H1 (cell line): Measurements from ENCODE around the gene GABPB2. TPM values are rescaled to one million over a fixed set of nuclear protein-coding genes. Genes with fewer than 3 reads are reported as not detected.

Experiments
- CTCF ChIA-PET: fragments of 300-600 bp; sonication (Branson Sonifier 250); formaldehyde crosslinking; loops from one replicate; lab custom pipeline; 2021; ENCODE audit not compliant: partially characterized antibody; lab: Charles Lee
- POLR2A ChIA-PET: fragments of 300-600 bp; sonication (Branson Sonifier 250); formaldehyde crosslinking; loops from one replicate; lab custom pipeline; 2021; ENCODE audit warnings: inconsistent platforms; ENCODE audit not compliant: partially characterized antibody; lab: Charles Lee
- DNase-seq, 2 experiments: peaks; one replicate each; pipeline versions ENCODE4 v3.0.0 to v3.0.0-alpha.2; 2010 to 2022; ENCODE audit warnings: low spot score in 2 of 2, low read depth in 1 of 2, mixed read lengths in 1 of 2
- FAIRE-seq: peaks from 2 replicates; lab custom pipeline; 2011; peaks lifted over from hg19 to GRCh38; lab: Jason Lieb, UNC
- H2AFZ ChIP-seq: 2 replicates; pipeline ENCODE4 v1.8.1; 2012; ENCODE audit warnings: low read length, inconsistent platforms
- H2AK5ac ChIP-seq: 2 replicates; pipeline ENCODE4 v1.6.1; 2013; ENCODE audit warnings: low read depth, low read length
- H2BK120ac ChIP-seq: replicated peaks from 2 replicates; pipeline ENCODE3; 2013; ENCODE audit warnings: low read depth, low read length, inconsistent platforms
- H2BK12ac ChIP-seq: 2 replicates; pipeline ENCODE4 v1.6.1; 2013; ENCODE audit warnings: low read depth, low read length
- H2BK15ac ChIP-seq: 2 replicates; pipeline ENCODE4 v1.6.1; 2013; ENCODE audit warnings: low read length
- H2BK20ac ChIP-seq: 2 replicates; pipeline ENCODE4 v1.6.1; 2013; ENCODE audit warnings: low read length
- H2BK5ac ChIP-seq: 2 replicates; pipeline ENCODE4 v1.6.1; 2013; ENCODE audit warnings: low read depth, low read length
- H3K14ac ChIP-seq: 2 replicates; pipeline ENCODE4 v1.6.1; 2013; ENCODE audit warnings: inconsistent platforms; ENCODE audit not compliant: insufficient read length
- H3K18ac ChIP-seq: 2 replicates; pipeline ENCODE4 v1.6.1; 2013; ENCODE audit warnings: low read length; ENCODE audit errors: extremely low read depth
- H3K23ac ChIP-seq: 2 replicates; pipeline ENCODE4 v1.6.1; 2013; ENCODE audit warnings: inconsistent platforms; ENCODE audit not compliant: insufficient read length
- H3K23me2 ChIP-seq: 2 replicates; pipeline ENCODE4 v1.6.1; 2013; ENCODE audit warnings: low read depth, low read length
- H3K27ac ChIP-seq: 2 replicates; pipeline ENCODE4 v1.6.1; 2011; ENCODE audit warnings: low read depth, low read length, inconsistent platforms
- H3K27me3 ChIP-seq, 4 experiments: replicated peaks in 1 of 4; 1 replicate in 1 of 4; 2 replicates in 3 of 4; pipeline versions ENCODE4 v1.6.1 to v1.8.1; 2011 to 2013; ENCODE audit warnings: low read length in 3 of 4, mild to moderate bottlenecking in 3 of 4, inconsistent platforms in 2 of 4, mixed read lengths in 2 of 4, moderate library complexity in 1 of 4; ENCODE audit not compliant: control insufficient read depth in 3 of 4, insufficient read depth in 3 of 4; ENCODE audit errors: extremely low read depth in 1 of 4
- H3K36me3 ChIP-seq, 4 experiments: 2 replicates each; pipeline versions ENCODE4 v1.6.1 to v1.8.1; 2011 to 2013; ENCODE audit warnings: mild to moderate bottlenecking in 4 of 4, low read length in 3 of 4, moderate library complexity in 2 of 4, control low read depth in 1 of 4, inconsistent platforms in 1 of 4; ENCODE audit not compliant: insufficient read depth in 4 of 4, control insufficient read depth in 2 of 4
- H3K4ac ChIP-seq: replicated peaks from 2 replicates; pipeline ENCODE3; 2013; ENCODE audit warnings: low read length, low read depth, mixed read lengths, inconsistent platforms; ENCODE audit not compliant: insufficient read length
- H3K4me1 ChIP-seq, 4 experiments: replicated peaks in 1 of 4; 1 replicate in 1 of 4; 2 replicates in 3 of 4; pipeline versions ENCODE4 v1.6.1 to v1.8.1; 2011 to 2013; ENCODE audit warnings: low read length in 3 of 4, inconsistent platforms in 2 of 4, mixed read lengths in 1 of 4; ENCODE audit not compliant: insufficient read depth in 4 of 4, control insufficient read depth in 3 of 4
- H3K4me2 ChIP-seq, 2 experiments: 2 replicates each; pipeline versions ENCODE4 v1.6.1 to v1.8.1; 2011 to 2013; ENCODE audit warnings: low read depth in 2 of 2, low read length in 2 of 2, control low read depth in 1 of 2, inconsistent platforms in 1 of 2, mild to moderate bottlenecking in 1 of 2; ENCODE audit not compliant: insufficient read depth in 1 of 2
- H3K4me3 ChIP-seq, 4 experiments: fragments of 200-600, 300-600 bp in 1 of 4; sonication (generic), shearing (Covaris generic), sonication (Bioruptor Twin) in 1 of 4; 2 replicates each; pipeline versions ENCODE4 v1.5.1 to v1.8.1; 2011 to 2016; ENCODE audit warnings: low read length in 4 of 4, low read depth in 3 of 4, control low read depth in 2 of 4, inconsistent platforms in 2 of 4, mild to moderate bottlenecking in 2 of 4, mixed read lengths in 1 of 4, moderate library complexity in 1 of 4; ENCODE audit not compliant: insufficient read depth in 2 of 4; ENCODE audit errors: extremely low read depth in 1 of 4
- H3K56ac ChIP-seq: replicated peaks from 2 replicates; pipeline ENCODE3; 2013; ENCODE audit warnings: low read depth, mild to moderate bottlenecking, mixed read lengths, low read length, inconsistent platforms; ENCODE audit not compliant: insufficient read length
- H3K79me1 ChIP-seq: 2 replicates; pipeline ENCODE4 v1.6.1; 2013; ENCODE audit warnings: low read depth, low read length, control low read depth
- H3K79me2 ChIP-seq, 2 experiments: 2 replicates each; pipeline versions ENCODE4 v1.6.1 to v1.8.1; 2012 to 2013; ENCODE audit warnings: low read length in 2 of 2, mild to moderate bottlenecking in 2 of 2, inconsistent platforms in 1 of 2; ENCODE audit not compliant: insufficient read depth in 2 of 2, control insufficient read depth in 1 of 2
- H3K9ac ChIP-seq, 4 experiments: replicated peaks in 1 of 4; 1 replicate in 1 of 4; 2 replicates in 3 of 4; pipeline versions ENCODE4 v1.6.1 to v1.8.1; 2011 to 2013; ENCODE audit warnings: low read depth in 3 of 4, low read length in 3 of 4, control low read depth in 2 of 4, mild to moderate bottlenecking in 2 of 4, moderate library complexity in 2 of 4, inconsistent platforms in 1 of 4; ENCODE audit errors: extremely low read depth in 1 of 4
- H3K9me3 ChIP-seq, 2 experiments: 2 replicates each; pipeline versions ENCODE4 v1.6.1 to v1.8.1; 2012 to 2013; ENCODE audit warnings: mild to moderate bottlenecking in 2 of 2, moderate library complexity in 2 of 2, control low read depth in 1 of 2, inconsistent platforms in 1 of 2, low read depth in 1 of 2, low read length in 1 of 2, mixed read lengths in 1 of 2; ENCODE audit not compliant: insufficient read depth in 2 of 2
- H4K20me1 ChIP-seq, 2 experiments: replicated peaks in 1 of 2; 2 replicates each; pipeline versions ENCODE3 to v1.8.1; 2011 to 2013; ENCODE audit warnings: inconsistent platforms in 2 of 2, low read length in 2 of 2, mild to moderate bottlenecking in 1 of 2; ENCODE audit not compliant: insufficient read depth in 2 of 2, control insufficient read depth in 1 of 2
- H4K5ac ChIP-seq: 2 replicates; pipeline ENCODE4 v1.6.1; 2013; ENCODE audit warnings: low read length, low read depth, mixed read lengths, inconsistent platforms; ENCODE audit not compliant: insufficient read length
- H4K8ac ChIP-seq: 2 replicates; pipeline ENCODE4 v1.8.0; 2013; ENCODE audit warnings: mild to moderate bottlenecking, moderate library complexity, low read length, inconsistent platforms; ENCODE audit not compliant: insufficient read depth; ENCODE audit errors: extremely low read depth
- H4K91ac ChIP-seq: replicated peaks from 2 replicates; pipeline ENCODE3; 2013; ENCODE audit warnings: low read length, mixed read lengths, inconsistent platforms; ENCODE audit not compliant: insufficient read length
- CBX5 ChIP-seq: fragments of 300-800, 300-1000 bp; sonication (generic); IDR thresholded peaks from 2 replicates; pipeline ENCODE4 v1.7.1; 2016; ENCODE audit warnings: antibody characterized with exemption, low read length, low read depth
- EGR1 ChIP-seq: IDR thresholded peaks from 2 replicates; pipeline ENCODE4 v1.6.1; 2011; ENCODE audit warnings: low read depth, low read length, borderline replicate concordance
- KDM1A ChIP-seq: fragments of 200-600, 300-600 bp; sonication (generic); IDR thresholded peaks from 2 replicates; pipeline ENCODE4 v1.7.1; 2016; ENCODE audit warnings: mild to moderate bottlenecking, low read length, borderline replicate concordance
- KDM4A ChIP-seq: IDR thresholded peaks from one replicate; pipeline ENCODE4 v1.7.1; 2012; ENCODE audit warnings: low read depth, mild to moderate bottlenecking, moderate library complexity, low read length, inconsistent platforms; ENCODE audit not compliant: severe bottlenecking
- RFX5 ChIP-seq: IDR thresholded peaks from 2 replicates; pipeline ENCODE4 v1.6.1; 2011; ENCODE audit warnings: low read depth, low read length, improper control_type of control experiment, borderline replicate concordance
- SUZ12 ChIP-seq: fragments of 200-600 bp; sonication (generic); IDR thresholded peaks from 2 replicates; pipeline ENCODE4 v1.6.1; 2012; ENCODE audit warnings: mild to moderate bottlenecking, inconsistent platforms, low read length, moderate library complexity, mixed read lengths
- WGBS, 2 experiments: shearing (Covaris generic) in 1 of 2; methylation state at CpG; one replicate each; pipeline versions ENCODE4 v1.1.6 to v1.1.7; 2013 to 2015; ENCODE audit warnings: low lambda C conversion rate in 2 of 2, mixed read lengths in 2 of 2, inconsistent platforms in 1 of 2, low coverage in 1 of 2, missing lambda C conversion rate in 1 of 2; ENCODE audit not compliant: insufficient replicate concordance in 2 of 2, insufficient coverage in 1 of 2, insufficient read length in 1 of 2; ENCODE audit errors: extremely low coverage in 1 of 2, missing lambda C conversion rate in 1 of 2; 5-methylcytosine and 5-hydroxymethylcytosine counted together
- polyA plus RNA-seq, 7 experiments: library from polyadenylated mRNA; depleted of rRNA in 3 of 7; stranded (reverse) in 5 of 7; unstranded in 2 of 7; fragments of >200 nt in 5 of 7; fragments of 200-250 nt in 2 of 7; gene quantifications; 1 replicate in 5 of 7; 2 replicates in 1 of 7; 4 replicates in 1 of 7; pipeline versions ENCODE4 v1.2.1 to v1.2.3, GENCODE V29; 2011 to 2013; ENCODE audit warnings: missing spikeins in 2 of 7, mixed read lengths in 2 of 7
- total RNA-seq: library from RNA; stranded (reverse); fragmentation: NEBNext Ultra II Directional; extraction: Animal tissue kit (Norgen Biotek cat#: 25700); gene quantifications from 2 replicates; pipeline ENCODE4 v1.2.1, GENCODE V29; 2021

GABPB2 gene
- total and polyA plus RNA-seq, 2 of the 8 experiments (the other 6 are each of a cell fraction or from before 2014, with no cell fraction given), result 1.8 to 2.4 TPM

GRCh38 chr1:151132335-151133017, 61.9 kb downstream of the GABPB2 start:
- H3K18ac ChIP-seq, result peak overlapping the region; percentile 78; the same call in 1 of the 2 replicates
- no peak overlapping the region for H2BK15ac ChIP-seq
- H2AK5ac ChIP-seq, result no peak overlapping the region
- FAIRE-seq (no peak), DNase-seq (peak in 1 of 2 experiments; percentile 71)
- no peak overlapping the region for H2BK12ac ChIP-seq
- ChIA-PET CTCF (interaction anchor here (1.2 to 7.9 kb wide), 6 partner anchors 10 to 61 kb away, joined by 5 to 94 read pairs (median 22); partner anchors contain the start of genes GABPB2 and TNFAIP8L2), POLR2A (interaction anchor here (0.5 to 9.8 kb wide), 8 partner anchors 12 to 158 kb away, joined by 3 to 124 read pairs (median 4); partner anchors contain the start of genes CERS2, LYSMD1, SCNM1 and SEMA6C)
- peak overlapping the region; percentile 84 to 90 for H3K4me2 ChIP-seq
- H4K20me1 ChIP-seq, result peaks cover 2 to 4% of the 10 kb centered on the region in 2 experiments
- no peaks in the 10 kb centered on the region for H3K79me2 ChIP-seq
- H3K23me2 ChIP-seq, result peaks cover 15% of the 10 kb centered on the region
- no peak overlapping the region for H3K4ac ChIP-seq
- no peak overlapping the region for H2BK20ac ChIP-seq
- 6% methylated on average over 43 of the region's 74 CpGs; no CpG with 5 or more reads in 1 of the 2 experiments for WGBS, 2 experiments
- H3K4me3 ChIP-seq, result peak overlapping the region; percentile 36 to 64 (median 44)
- H3K27ac ChIP-seq, result no peak overlapping the region
- H2AFZ ChIP-seq, result peak overlapping the region; percentile 35; the same call in 1 of the 2 replicates
- peak overlapping the region; percentile 67 for H4K91ac ChIP-seq
- no peak overlapping the region for H3K56ac ChIP-seq
- H3K79me1 ChIP-seq, result no peaks in the 10 kb centered on the region
- peak; percentile 25; the same call in 1 of the 2 replicates for TF ChIP-seq SUZ12
- no peak for TF ChIP-seq CBX5
- TF ChIP-seq KDM1A, result no peak
- TF ChIP-seq KDM4A, result peak; percentile 43
- no peak for TF ChIP-seq RFX5
- peak; percentile 50; the same call in 1 of the 2 replicates for TF ChIP-seq EGR1
- no peak overlapping the region for H2BK120ac ChIP-seq
- no peak overlapping the region for H3K23ac ChIP-seq
- H3K36me3 ChIP-seq, result peaks cover 0 to 6% (median 2%) of the 10 kb centered on the region in 4 experiments; a peak in 2 of 8 replicates
- H3K4me1 ChIP-seq, result peaks cover 0 to 12% (median 8%) of the 10 kb centered on the region in 4 experiments; a peak in 5 of 7 replicates
- peak overlapping the region; percentile 62; the same call in 1 of the 2 replicates for H4K8ac ChIP-seq
- H3K27me3 ChIP-seq, result peaks cover 0 to 28% (median 20%) of the 10 kb centered on the region in 4 experiments; a peak in 5 of 7 replicates
- peak overlapping the region in 3 of 4 experiments; percentile 5 to 61 (median 9); a peak in 2 of 7 replicates for H3K9ac ChIP-seq
- no peak overlapping the region for H3K14ac ChIP-seq
- H3K9me3 ChIP-seq, result no peaks in the 10 kb centered on the region
- no peak overlapping the region for H4K5ac ChIP-seq
- no peak overlapping the region for H2BK5ac ChIP-seq
